Erythroblast (primary cell): Measurements from ENCODE around the gene RTN4IP1.
"Not testable (repeated sequence)": the region's sequence is repeated elsewhere in the genome, so short reads cannot be mapped to it uniquely, and the experiment has no call there.

Experiments
- DNase-seq, 2 experiments: peaks; one replicate each; lab custom pipeline; 2025; lab: John Stamatoyannopoulos, UW
- GATA1 ChIP-seq: IDR thresholded peaks from 2 replicates; pipeline ENCODE4 v1.6.1; 2011; ENCODE audit warnings: low read depth, mild to moderate bottlenecking, control low read depth, low read length, moderate library complexity
- POLR2A ChIP-seq: IDR thresholded peaks from 2 replicates; pipeline ENCODE4 v1.6.1; 2011; ENCODE audit warnings: mild to moderate bottlenecking, low read length

RTN4IP1 gene

GRCh38 chr6:106639812-106640211 lies 10.5 kb upstream of the RTN4IP1 start:
- DNase-seq, result no peak
- TF ChIP-seq POLR2A (no peak), GATA1 (no peak)

GRCh38 chr6:106637717-106638341 lies 8.5 kb upstream of the RTN4IP1 start:
- TF ChIP-seq POLR2A (no peak), GATA1 (no peak)
- no peak for DNase-seq

- TF ChIP-seq GATA1 (no peak), POLR2A (no peak)
- no peak for DNase-seq
These were observed 7.9 kb upstream of the RTN4IP1 start for GRCh38 chr6:106637051-106637716.

GRCh38 chr6:106634565-106634964 lies 5.3 kb upstream of the RTN4IP1 start:
- TF ChIP-seq GATA1 (no peak), POLR2A (no peak)
- DNase-seq, result no peak

GRCh38 chr6:106631346-106631745 lies 2.0 kb upstream of the RTN4IP1 start:
- DNase-seq, result no peak
- TF ChIP-seq POLR2A (no peak), GATA1 (no peak)

- DNase-seq, result peak; percentile 10 to 30
- no peak for TF ChIP-seq POLR2A
- TF ChIP-seq GATA1, result no peak
These were observed 1.1 kb upstream of the RTN4IP1 start for GRCh38 chr6:106630366-106630765.

GRCh38 chr6:106629859-106630163 lies 513 bp upstream of the RTN4IP1 start:
- no peak for TF ChIP-seq POLR2A
- no peak for TF ChIP-seq GATA1
- peak in 1 of 2 experiments; percentile 43 for DNase-seq

GRCh38 chr6:106628658-106629102 lies 618 bp downstream of the RTN4IP1 start:
- peak in 1 of 2 experiments; percentile 44 for DNase-seq
- no peak for TF ChIP-seq GATA1
- TF ChIP-seq POLR2A, result no peak

GRCh38 chr6:106627760-106628159 lies 1.5 kb downstream of the RTN4IP1 start:
- not testable (repeated sequence) for DNase-seq

- no peak for DNase-seq
These were observed 2.8 kb downstream of the RTN4IP1 start for GRCh38 chr6:106626485-106626884.

GRCh38 chr6:106623039-106623438 lies 6.3 kb downstream of the RTN4IP1 start:
- TF ChIP-seq POLR2A (no peak), GATA1 (no peak)
- no peak for DNase-seq

More at GRCh38 chr6:106626485-106626884, 2.8 kb downstream of the RTN4IP1 start:
- no peak for TF ChIP-seq POLR2A
- TF ChIP-seq GATA1, result no peak

- DNase-seq, result no peak
- TF ChIP-seq GATA1 (no peak), POLR2A (no peak)
These were observed 6.9 kb downstream of the RTN4IP1 start for GRCh38 chr6:106622412-106622811.

GRCh38 chr6:106620931-106621672 lies 8.2 kb downstream of the RTN4IP1 start:
- no peak for DNase-seq
- TF ChIP-seq POLR2A (no peak), GATA1 (no peak)

GRCh38 chr6:106619223-106619622 lies 10.1 kb downstream of the RTN4IP1 start:
- DNase-seq, result no peak

More at GRCh38 chr6:106619223-106619622, 10.1 kb downstream of the RTN4IP1 start:
- TF ChIP-seq POLR2A (no peak), GATA1 (no peak)
